ENCODE measurements around the gene NCK2.

GRCh38 chr2:105864262-105864661 is 119.5 kb downstream of the NCK2 start:
- TF ChIP-seq, protein P1, sequence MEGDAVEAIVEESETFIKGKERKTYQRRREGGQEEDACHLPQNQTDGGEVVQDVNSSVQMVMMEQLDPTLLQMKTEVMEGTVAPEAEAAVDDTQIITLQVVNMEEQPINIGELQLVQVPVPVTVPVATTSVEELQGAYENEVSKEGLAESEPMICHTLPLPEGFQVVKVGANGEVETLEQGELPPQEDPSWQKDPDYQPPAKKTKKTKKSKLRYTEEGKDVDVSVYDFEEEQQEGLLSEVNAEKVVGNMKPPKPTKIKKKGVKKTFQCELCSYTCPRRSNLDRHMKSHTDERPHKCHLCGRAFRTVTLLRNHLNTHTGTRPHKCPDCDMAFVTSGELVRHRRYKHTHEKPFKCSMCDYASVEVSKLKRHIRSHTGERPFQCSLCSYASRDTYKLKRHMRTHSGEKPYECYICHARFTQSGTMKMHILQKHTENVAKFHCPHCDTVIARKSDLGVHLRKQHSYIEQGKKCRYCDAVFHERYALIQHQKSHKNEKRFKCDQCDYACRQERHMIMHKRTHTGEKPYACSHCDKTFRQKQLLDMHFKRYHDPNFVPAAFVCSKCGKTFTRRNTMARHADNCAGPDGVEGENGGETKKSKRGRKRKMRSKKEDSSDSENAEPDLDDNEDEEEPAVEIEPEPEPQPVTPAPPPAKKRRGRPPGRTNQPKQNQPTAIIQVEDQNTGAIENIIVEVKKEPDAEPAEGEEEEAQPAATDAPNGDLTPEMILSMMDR (IDR thresholded peaks at IDR 0.05), result no peak
- no peak for TF ChIP-seq POLR2AphosphoS5 (IDR thresholded peaks at IDR 0.05)

All from prostate gland (tissue), 2 donors.